Muscle of back (tissue), 11 donors: Measurements from ENCODE around the gene ITGBL1. TPM values are rescaled to one million over a fixed set of nuclear protein-coding genes. Genes with fewer than 3 reads are reported as not detected.
"Not testable (repeated sequence)": the region's sequence is repeated elsewhere in the genome, so short reads cannot be mapped to it uniquely, and the experiment has no call there.

Source experiments
- DNase-seq, 3 donors: peaks; one replicate each; pipeline versions ENCODE4 v3.0.0 to v3.0.0-alpha.2; 2013
- polyA plus RNA-seq, 10 donors: library from polyadenylated mRNA; unstranded; fragments of 120-200 nt; gene quantifications; one replicate each; pipeline ENCODE4 v1.2.1, GENCODE V29; 2013; ENCODE audit not compliant: insufficient read length in 10 of 10

ITGBL1 gene
- polyA plus RNA-seq, 10 donors, result 0.21 to 7.2 (median 3.0) TPM

- DNase-seq, result peak in 1 of 3 donors; percentile 22
These were observed 59.3 kb downstream of the ITGBL1 start for GRCh38 chr13:101511766-101512165.

GRCh38 chr13:101512650-101513049, 60.2 kb downstream of the ITGBL1 start:
- DNase-seq, result no peak

- no peak for DNase-seq
These were observed 61.6 kb downstream of the ITGBL1 start for GRCh38 chr13:101514100-101514499.

- peak; percentile 30 to 63 (median 37) for DNase-seq
These were observed 62.3 kb downstream of the ITGBL1 start for GRCh38 chr13:101514695-101515275.

GRCh38 chr13:101515504-101515903, 63.0 kb downstream of the ITGBL1 start:
- no peak for DNase-seq

- no peak for DNase-seq
These were observed 63.8 kb downstream of the ITGBL1 start for GRCh38 chr13:101516262-101516661.

GRCh38 chr13:101520672-101521071, 68.2 kb downstream of the ITGBL1 start:
- peak in 1 of 3 donors; percentile 53 for DNase-seq

- no peak for DNase-seq
These were observed 68.9 kb downstream of the ITGBL1 start for GRCh38 chr13:101521371-101521770.

GRCh38 chr13:101522607-101523006, 70.1 kb downstream of the ITGBL1 start:
- DNase-seq, result no peak

GRCh38 chr13:101523154-101524131, 71.0 kb downstream of the ITGBL1 start:
- peak; percentile 22 to 79 (median 30) for DNase-seq

- DNase-seq, result peak in 1 of 3 donors; percentile 32
These were observed 74.7 kb downstream of the ITGBL1 start for GRCh38 chr13:101527130-101527529.

- DNase-seq, result peak in 1 of 3 donors; percentile 69
These were observed 76.9 kb downstream of the ITGBL1 start for GRCh38 chr13:101529422-101529821.

GRCh38 chr13:101530293-101530692, 77.8 kb downstream of the ITGBL1 start:
- no peak for DNase-seq

GRCh38 chr13:101535192-101535746, 82.8 kb downstream of the ITGBL1 start:
- DNase-seq, result no peak

GRCh38 chr13:101536079-101536478, 83.6 kb downstream of the ITGBL1 start:
- no peak for DNase-seq

GRCh38 chr13:101544544-101544943, 92.1 kb downstream of the ITGBL1 start:
- not testable (repeated sequence) for DNase-seq

GRCh38 chr13:101544979-101545378, 92.5 kb downstream of the ITGBL1 start:
- DNase-seq, result no peak

- no peak for DNase-seq
These were observed 93.0 kb downstream of the ITGBL1 start for GRCh38 chr13:101545521-101545920.

- no peak for DNase-seq
These were observed 99.8 kb downstream of the ITGBL1 start for GRCh38 chr13:101552286-101552685.

- DNase-seq, result peak in 1 of 3 donors; percentile 42
These were observed 100.3 kb downstream of the ITGBL1 start for GRCh38 chr13:101552786-101553185.

GRCh38 chr13:101554420-101555125, 102.1 kb downstream of the ITGBL1 start:
- no peak for DNase-seq

- DNase-seq, result no peak
These were observed 103.1 kb downstream of the ITGBL1 start for GRCh38 chr13:101555610-101556009.
